GM13977 (cell line): ENCODE measurements around the gene ENTPD8.

Experiments
- DNase-seq: peaks from one replicate; pipeline ENCODE4 v3.0.0; 2012; ENCODE audit warnings: low spot score
- CTCF ChIP-seq: IDR thresholded peaks from 2 replicates; pipeline ENCODE4 v1.5.1; 2012; ENCODE audit warnings: mild to moderate bottlenecking, control low read depth; ENCODE audit not compliant: insufficient read depth; ENCODE audit errors: extremely low read depth, missing control alignments
- in situ Hi-C: fragments of 300-500 bp; cut with MboI; formaldehyde crosslinking; loops from one replicate; pipeline ENCODE4 v1.12.0; 2022; ENCODE audit warnings: low sequenced_read_pairs, low pct_unique_long_range_greater_than_20kb, mixed read lengths, inconsistent platforms; ENCODE audit not compliant: unreplicated experiment

ENTPD8 gene

GRCh38 chr9:137464291-137464999 is 23.3 kb upstream of the ENTPD8 start:
- no peak for DNase-seq
- no peak for TF ChIP-seq CTCF
- in situ Hi-C loops: no loop called here

- TF ChIP-seq CTCF: no peak
- in situ Hi-C loops: no loop called here
- DNase-seq: no peak
Measured at GRCh38 chr9:137463931-137464290, 22.8 kb upstream of the ENTPD8 start.

DNA sequence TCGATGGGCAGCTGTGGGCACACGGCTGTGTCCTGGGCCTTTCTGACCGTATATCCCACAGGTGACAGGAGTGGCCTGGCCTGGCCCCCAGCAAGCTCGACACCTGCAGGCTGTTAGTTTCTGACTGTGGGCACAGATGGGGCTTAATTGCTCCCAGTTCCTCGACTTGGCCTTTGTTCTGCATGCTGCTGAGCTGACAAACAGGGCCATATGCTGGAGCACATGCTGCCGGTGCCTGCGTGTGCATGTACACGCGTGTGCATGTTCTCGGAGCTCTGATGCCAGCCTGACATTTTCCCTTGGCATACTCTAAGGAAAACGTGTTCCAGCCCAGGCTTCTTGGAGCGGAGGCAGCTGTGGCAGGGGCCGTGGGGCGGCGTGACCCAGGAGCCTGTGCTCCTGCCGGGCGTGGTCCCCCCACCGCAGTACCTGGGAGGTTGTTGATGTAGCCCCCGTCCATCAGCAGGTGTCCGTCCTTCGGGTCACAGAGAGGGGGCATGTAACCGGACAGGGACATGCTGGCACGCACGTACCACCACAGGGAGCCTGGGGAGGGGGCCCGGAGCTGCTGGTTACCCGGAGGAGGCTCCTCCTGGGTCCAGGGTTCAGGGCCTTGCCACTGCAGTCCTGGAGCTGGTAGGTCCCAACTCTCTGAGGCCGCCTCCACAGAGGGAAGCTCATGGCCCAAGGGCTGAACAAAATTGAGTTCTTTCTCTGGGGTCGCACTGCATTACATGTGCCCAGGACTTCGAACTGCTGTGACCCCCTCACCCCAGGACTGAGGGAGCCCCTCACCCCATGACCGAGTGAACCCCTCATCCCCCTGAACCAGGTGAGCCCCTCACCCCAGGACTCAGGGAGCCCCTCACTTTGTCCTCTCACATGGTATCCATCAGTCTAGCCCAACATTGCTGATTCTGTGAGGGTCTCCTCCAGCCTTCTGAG is 22.1 kb upstream of the ENTPD8 start:
- in situ Hi-C loops: no loop called here
- DNase-seq: no peak
- TF ChIP-seq CTCF: no peak

- no peak for DNase-seq
- TF ChIP-seq CTCF: no peak
- in situ Hi-C loops: no loop called here
Measured at GRCh38 chr9:137462396-137462985, 21.3 kb upstream of the ENTPD8 start.

DNA sequence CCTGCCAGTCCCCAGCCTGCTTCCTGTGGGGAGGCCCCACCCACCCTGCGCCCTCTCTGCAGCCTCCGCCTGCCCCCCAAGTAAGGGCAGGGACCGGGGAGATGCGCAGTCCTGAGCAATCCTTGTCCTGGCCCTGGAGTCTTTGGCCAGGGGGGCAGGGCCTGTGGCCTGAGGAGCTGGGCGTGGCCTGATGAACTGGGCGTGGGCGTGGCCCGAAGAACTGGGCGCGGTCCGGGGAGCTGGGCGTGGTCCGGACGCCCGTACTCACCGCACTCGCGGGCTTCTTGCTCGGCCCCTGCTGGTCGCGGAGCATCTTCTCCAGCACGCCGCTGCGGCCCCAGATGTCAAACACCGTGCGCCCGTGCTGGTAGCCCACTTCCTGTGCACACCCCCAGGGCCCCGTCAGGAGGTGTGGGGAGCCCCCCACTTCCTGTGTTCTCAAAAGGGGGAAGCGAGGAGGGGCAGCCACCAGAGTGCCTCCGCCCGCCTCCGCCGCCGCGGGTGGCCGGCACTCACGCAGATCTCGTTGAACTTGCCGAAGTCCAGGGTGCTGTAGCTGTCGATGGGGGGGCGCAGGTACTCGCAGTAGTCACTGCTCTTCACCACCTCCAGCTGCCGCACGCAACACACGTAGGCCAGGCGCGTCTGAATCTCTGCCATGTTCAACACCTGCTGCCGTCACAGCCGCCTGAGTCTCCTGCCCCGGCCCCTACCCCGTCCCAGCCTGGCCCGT is 20.7 kb upstream of the ENTPD8 start:
- peak; percentile 29 for TF ChIP-seq CTCF

DNA sequence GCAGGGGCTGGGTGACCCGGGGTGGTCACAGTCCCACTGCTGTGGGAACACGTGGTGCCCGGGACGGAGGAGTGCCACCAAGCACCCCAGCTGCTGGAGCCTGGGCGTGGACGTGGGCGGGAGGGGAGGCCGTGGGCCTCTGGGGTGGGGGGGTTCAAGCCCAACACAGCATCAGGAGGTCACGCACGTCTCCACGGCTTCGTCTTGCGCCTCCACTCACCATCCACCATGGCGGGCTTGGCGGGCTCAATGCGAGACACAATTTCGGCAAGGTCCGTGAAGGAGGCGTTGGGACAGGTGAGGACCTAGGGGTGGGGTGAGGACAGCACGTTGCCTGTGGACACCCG is 20.1 kb upstream of the ENTPD8 start:
- TF ChIP-seq CTCF: no peak
- in situ Hi-C loops: no loop called here
- DNase-seq: no peak

More for the DNA sequence above, 20.7 kb upstream of the ENTPD8 start:
- in situ Hi-C loops: no loop called here
- DNase-seq: peak; percentile 89
